Neural crest cell (in vitro differentiated cells): Measurements from ENCODE around the gene ACP4. TPM values are rescaled to one million over a fixed set of nuclear protein-coding genes. Genes with fewer than 3 reads are reported as not detected.
"Not testable (repeated sequence)": the region's sequence is repeated elsewhere in the genome, so short reads cannot be mapped to it uniquely, and the experiment has no call there.

Experiments used
- DNase-seq: peaks from one replicate; pipeline ENCODE4 v3.0.0; 2021; ENCODE audit warnings: low read depth, mixed read lengths, low spot score
- H3K27ac Mint-ChIP-seq: one replicate; pipeline ENCODE4 v1.8.0; 2021; ENCODE audit warnings: mild to moderate bottlenecking, mixed read lengths; ENCODE audit not compliant: unreplicated experiment
- H3K27me3 Mint-ChIP-seq: 2 replicates; pipeline ENCODE4 v1.8.0; 2021; ENCODE audit warnings: low read depth, mild to moderate bottlenecking, mixed read lengths
- H3K36me3 Mint-ChIP-seq: 2 replicates; pipeline ENCODE4 v1.8.0; 2021; ENCODE audit warnings: low read depth, mild to moderate bottlenecking, mixed read lengths
- H3K4me1 Mint-ChIP-seq: 2 replicates; pipeline ENCODE4 v1.8.0; 2021; ENCODE audit warnings: mixed read lengths
- H3K4me3 Mint-ChIP-seq: one replicate; pipeline ENCODE4 v1.8.0; 2021; ENCODE audit warnings: mild to moderate bottlenecking, mixed read lengths
- H3K9me3 Mint-ChIP-seq: 2 replicates; pipeline ENCODE4 v1.8.0; 2021; ENCODE audit warnings: mixed read lengths
- long read RNA-seq: library from polyadenylated mRNA; unstranded; transcript quantifications from one replicate; pipeline ENCODE4 v2.0.0, GENCODE V29; 2020
- total RNA-seq: library from RNA; stranded (reverse); gene quantifications from 2 replicates; pipeline ENCODE4 v1.2.1, GENCODE V29; 2021
- TF ChIP-seq, protein P1 (sequence below): fragments of 200-600 bp; sonication (generic); conservative IDR thresholded peaks from 2 replicates; pipeline ENCODE4 v1.5.0; 2021; ENCODE audit warnings: antibody characterized with exemption, mild to moderate bottlenecking

ACP4 gene
- total RNA-seq: not detected in 2 replicates
- long read RNA-seq: 0 reads

GRCh38 chr19:50790396-50790795 is at the start of gene ACP4:
ACP4 (plus strand) TSS chr19:50790415; CDS start chr19:50790415, 0 bp downstream.
- Mint-ChIP-seq H3K36me3 (peaks cover 6% of the 10 kb centered on the region), H3K4me1 (peaks cover 26% of the 10 kb centered on the region), H3K27me3 (peaks cover 44% of the 10 kb centered on the region), H3K4me3 (peak within 1 kb of the TSS; percentile 75), H3K27ac (no peak within 1 kb of the TSS), H3K9me3 (peaks cover 6% of the 10 kb centered on the region)
- DNase-seq: no peak
- TF ChIP-seq, protein P1, sequence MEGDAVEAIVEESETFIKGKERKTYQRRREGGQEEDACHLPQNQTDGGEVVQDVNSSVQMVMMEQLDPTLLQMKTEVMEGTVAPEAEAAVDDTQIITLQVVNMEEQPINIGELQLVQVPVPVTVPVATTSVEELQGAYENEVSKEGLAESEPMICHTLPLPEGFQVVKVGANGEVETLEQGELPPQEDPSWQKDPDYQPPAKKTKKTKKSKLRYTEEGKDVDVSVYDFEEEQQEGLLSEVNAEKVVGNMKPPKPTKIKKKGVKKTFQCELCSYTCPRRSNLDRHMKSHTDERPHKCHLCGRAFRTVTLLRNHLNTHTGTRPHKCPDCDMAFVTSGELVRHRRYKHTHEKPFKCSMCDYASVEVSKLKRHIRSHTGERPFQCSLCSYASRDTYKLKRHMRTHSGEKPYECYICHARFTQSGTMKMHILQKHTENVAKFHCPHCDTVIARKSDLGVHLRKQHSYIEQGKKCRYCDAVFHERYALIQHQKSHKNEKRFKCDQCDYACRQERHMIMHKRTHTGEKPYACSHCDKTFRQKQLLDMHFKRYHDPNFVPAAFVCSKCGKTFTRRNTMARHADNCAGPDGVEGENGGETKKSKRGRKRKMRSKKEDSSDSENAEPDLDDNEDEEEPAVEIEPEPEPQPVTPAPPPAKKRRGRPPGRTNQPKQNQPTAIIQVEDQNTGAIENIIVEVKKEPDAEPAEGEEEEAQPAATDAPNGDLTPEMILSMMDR: no peak

DNA sequence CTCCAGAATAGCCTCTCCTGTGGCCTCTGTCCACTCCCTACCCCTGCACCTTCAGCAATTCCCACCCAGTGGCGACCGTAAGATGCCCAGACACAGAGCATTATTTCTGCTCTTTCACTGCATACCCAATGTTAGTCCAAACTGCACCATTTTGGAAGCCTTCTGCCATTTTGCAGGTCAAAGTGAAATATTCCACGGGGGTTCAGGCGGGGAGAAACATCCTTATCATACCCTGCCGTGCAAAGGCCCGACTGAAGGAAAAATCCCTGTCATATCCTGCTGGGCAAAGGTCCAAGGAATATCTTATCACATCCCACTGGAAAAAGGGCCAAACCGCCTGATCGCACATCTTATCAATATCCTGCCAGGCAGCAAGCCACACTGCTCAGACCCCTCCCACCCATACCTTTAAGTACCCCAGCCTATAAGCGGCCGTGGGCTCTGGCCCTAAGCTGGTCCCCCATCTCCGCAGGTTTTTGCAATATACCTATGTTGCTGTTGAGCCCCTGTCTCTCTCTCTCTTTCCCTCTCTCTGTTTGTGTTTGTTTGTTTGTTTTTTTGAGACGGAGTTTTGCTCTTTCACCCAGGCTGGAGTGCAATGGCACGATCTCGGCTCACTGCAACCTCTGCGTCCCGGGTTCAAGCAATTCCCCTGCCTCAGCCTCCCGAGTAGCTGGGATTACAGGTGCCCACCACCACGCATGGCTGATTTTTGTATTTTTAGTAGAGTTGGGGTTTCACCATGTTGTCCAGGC is 48.9 kb upstream of the ACP4 start:
- DNase-seq: no peak
- Mint-ChIP-seq H3K27ac (no peak overlapping the region), H3K9me3 (no peaks in the 10 kb centered on the region), H3K4me1 (peaks cover 4% of the 10 kb centered on the region), H3K36me3 (no peaks in the 10 kb centered on the region), H3K4me3 (no peak overlapping the region), H3K27me3 (peaks cover 54% of the 10 kb centered on the region)
- TF ChIP-seq, protein P1: no peak

GRCh38 chr19:50743537-50743936 is 46.7 kb upstream of the ACP4 start:
- Mint-ChIP-seq H3K36me3 (no peaks in the 10 kb centered on the region), H3K27ac (no peak overlapping the region), H3K9me3 (no peaks in the 10 kb centered on the region), H3K4me3 (no peak overlapping the region), H3K4me1 (peaks cover 4% of the 10 kb centered on the region), H3K27me3 (peaks cover 37% of the 10 kb centered on the region)
- TF ChIP-seq, protein P1: no peak
- DNase-seq: no peak

- TF ChIP-seq, protein P1: no peak
- no peak overlapping the region for H3K4me3 Mint-ChIP-seq
- no peak for DNase-seq
- peaks cover 21% of the 10 kb centered on the region for H3K27me3 Mint-ChIP-seq
- H3K9me3 Mint-ChIP-seq: no peaks in the 10 kb centered on the region
- H3K27ac Mint-ChIP-seq: no peak overlapping the region
- H3K4me1 Mint-ChIP-seq: no peaks in the 10 kb centered on the region
- H3K36me3 Mint-ChIP-seq: no peaks in the 10 kb centered on the region
Measured at GRCh38 chr19:50745221-50745620, 45.0 kb upstream of the ACP4 start.

DNA sequence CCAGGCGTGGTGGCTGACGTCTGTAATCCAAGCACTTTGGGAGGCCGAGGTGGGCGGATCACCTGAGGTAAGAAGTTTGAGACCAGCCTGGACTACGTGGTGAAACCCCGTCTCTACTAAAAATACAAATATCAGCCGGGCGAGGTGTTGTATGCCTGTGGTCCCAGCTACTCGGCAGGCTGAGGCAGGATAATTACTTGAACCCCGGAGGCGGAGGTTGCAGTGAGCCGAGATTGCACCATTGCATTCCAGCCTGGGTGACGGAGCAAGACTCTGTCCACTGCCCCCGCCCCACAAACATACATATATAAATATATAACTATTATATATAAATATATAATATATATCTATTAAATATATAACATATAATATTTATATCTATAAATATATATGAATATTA is 43.1 kb upstream of the ACP4 start:
- H3K4me1 Mint-ChIP-seq, H3K27ac Mint-ChIP-seq, DNase-seq, H3K9me3 Mint-ChIP-seq, H3K27me3 Mint-ChIP-seq, H3K4me3 Mint-ChIP-seq, H3K36me3 Mint-ChIP-seq: not testable (repeated sequence)

- Mint-ChIP-seq H3K36me3 (no peaks in the 10 kb centered on the region), H3K4me3 (no peak overlapping the region), H3K27ac (no peak overlapping the region), H3K4me1 (no peaks in the 10 kb centered on the region), H3K27me3 (peaks cover 8% of the 10 kb centered on the region), H3K9me3 (no peaks in the 10 kb centered on the region)
- DNase-seq: no peak
- TF ChIP-seq, protein P1: no peak
Measured at GRCh38 chr19:50749490-50749889, 40.7 kb upstream of the ACP4 start.
